HG03097 (cell line): Measurements from ENCODE around the gene DPP6.

Experiments
- ATAC-seq: cut with Tn5 transposase; IDR thresholded peaks from one replicate; pipeline ENCODE4 v1.9.1; 2021; ENCODE audit not compliant: unreplicated experiment, low FRiP score

DPP6 gene

DNA sequence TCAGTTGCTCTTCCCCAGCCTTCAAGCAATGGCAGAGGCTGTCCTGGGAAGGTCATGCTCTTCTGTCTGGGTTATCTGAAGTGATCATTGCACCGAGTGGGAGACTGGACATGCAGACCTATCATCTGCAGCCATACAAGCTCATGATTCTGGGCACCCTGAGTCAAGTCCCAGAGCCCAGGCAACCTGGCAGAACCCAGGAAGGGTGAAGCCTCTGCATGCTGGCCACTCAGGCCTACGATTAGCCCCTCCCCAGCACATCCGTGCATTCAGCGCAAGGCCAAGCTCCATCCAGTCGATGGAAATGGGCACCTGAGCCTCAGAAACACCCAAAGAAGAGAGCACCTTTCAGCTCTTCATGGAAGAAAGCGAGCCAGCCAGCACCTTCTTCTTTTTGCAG, 688.9 kb downstream of the DPP6 start:
- ATAC-seq: no peak

DNA sequence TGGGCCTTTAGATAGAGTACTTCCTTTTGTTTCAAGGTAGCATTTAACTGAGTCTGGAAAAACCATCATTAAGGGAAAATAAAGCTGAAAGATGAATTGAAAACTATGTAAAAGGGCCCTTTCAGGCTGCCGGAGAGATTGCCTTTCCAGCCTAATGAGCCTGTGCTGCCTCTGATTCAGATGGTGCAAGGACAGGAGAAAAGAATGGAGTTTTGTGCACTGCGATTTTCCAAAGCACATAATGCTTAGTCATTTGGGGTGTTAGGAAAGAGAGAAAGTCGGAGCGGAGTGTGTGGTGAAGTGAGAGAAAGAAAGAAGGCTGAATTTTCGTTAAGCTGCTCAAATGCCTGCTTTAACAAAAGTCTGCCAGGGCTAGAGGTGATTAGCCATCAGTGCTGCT, 691.0 kb downstream of the DPP6 start:
- no peak for ATAC-seq

DNA sequence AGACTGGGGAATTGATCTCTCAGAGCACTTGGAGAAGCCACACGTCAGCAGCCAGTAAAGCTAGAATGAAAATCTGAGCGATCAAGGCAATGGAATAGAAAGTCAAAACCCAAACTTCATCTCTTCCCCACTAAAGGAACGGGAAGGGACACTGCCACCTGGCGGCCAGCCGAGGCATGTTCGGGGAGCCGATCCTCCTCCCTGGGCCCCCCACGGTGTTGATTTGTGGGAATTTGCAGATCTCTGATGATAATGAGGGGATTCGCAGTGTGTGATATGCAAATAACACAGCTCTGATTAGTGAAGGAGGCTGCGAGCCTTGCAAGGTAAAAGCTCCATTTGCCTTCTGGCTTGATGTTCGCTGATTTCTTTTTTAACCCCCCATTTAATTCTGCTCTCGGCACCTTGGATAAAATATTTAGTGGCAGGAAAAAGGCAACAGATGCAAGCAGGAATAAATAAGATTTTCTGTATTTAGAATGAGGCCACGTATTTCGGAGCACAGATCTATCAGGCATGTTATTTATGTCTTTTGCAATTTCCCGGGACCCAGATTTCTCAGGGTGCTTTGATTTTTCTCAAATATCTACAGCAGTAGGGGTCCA, 692.2 kb downstream of the DPP6 start:
- ATAC-seq: no peak

DNA sequence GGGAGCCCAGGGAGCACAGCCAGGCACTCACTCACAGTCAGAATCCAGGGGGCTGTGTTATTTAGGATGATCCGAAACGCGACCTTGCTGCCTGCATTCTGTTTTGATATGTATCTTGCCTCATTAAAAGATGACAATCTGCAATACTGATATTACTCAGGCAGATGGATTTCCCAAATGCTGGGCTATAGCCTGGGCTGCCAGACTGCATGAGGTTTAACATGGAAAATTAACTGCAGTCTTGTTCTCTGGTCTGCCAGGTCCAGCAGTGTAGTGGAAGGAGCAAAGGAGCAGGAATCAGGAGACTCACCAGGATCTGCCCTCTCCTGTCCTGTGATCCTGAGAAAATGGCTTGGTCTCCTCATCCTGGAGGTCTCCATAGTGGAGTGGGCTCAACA, 692.7 kb downstream of the DPP6 start:
- ATAC-seq: no peak

DNA sequence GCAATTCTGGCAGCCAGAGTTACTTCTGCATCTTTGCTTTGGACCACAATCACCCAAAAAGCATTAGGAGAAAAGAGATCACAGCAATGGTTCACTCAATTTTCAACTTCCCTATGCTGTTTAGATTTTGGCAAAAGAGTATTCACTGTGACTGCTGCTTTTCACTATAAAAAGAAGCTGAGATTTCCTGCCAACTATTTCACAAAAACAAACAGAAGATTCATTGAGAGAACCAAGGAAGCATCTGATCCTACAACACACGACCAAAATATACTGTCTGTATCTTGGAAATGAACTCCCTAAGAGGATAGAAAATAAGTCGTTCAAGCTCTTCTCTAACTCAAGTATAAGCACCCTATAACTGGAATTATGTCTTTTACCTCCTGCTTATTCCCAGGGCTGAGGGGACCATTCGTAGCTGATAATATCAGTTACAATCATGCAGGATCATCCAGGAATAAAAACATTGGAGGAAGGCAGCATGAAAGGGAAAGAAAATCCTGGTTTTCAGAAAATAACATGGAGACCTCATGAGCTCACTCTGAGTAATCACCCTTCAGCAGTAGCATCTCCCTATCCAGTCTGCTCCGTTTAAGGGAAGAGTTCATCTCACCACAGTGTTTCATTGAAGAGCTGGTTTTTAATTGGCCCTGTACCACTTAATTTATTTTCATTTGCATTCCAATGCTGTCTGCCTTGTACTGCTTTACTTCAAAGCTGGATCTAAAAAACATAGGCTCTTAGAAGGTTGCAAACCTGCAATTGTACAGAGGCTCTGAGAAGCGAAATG, 694.6 kb downstream of the DPP6 start:
- no peak for ATAC-seq

DNA sequence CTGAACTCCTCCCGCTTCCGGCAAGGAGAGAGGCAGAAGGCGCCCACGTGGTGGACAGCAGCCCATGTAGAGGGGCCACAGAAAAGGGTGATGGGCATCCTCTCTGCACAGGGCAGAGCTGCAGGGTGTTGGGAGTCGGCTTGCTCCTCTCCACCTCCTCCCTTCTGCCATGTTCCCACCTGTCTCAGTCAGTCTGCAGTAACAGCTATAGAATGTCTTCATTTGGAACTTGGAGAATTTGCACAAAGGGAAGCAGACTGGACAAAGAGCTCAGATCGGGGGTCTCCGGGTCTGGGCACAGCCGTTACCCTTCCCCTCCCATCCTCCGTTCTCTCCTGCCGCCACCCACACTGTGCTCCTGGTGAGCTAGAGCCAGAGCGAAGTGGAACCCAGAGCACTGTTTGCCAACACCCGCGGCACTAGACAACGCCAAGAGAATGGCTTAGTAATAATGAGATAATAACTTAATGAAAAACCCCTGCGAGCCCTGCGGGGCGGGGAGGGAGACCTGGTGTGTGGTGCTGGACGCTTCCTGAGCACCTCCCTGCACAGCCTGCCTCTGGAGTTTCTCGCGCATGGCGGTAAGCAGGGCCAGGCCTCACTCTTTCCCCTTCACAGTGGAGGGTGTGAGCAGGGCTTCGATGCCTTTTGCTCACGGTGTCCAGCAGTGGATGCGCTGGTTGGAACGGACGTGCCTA, 696.0 kb downstream of the DPP6 start:
- ATAC-seq: no peak

DNA sequence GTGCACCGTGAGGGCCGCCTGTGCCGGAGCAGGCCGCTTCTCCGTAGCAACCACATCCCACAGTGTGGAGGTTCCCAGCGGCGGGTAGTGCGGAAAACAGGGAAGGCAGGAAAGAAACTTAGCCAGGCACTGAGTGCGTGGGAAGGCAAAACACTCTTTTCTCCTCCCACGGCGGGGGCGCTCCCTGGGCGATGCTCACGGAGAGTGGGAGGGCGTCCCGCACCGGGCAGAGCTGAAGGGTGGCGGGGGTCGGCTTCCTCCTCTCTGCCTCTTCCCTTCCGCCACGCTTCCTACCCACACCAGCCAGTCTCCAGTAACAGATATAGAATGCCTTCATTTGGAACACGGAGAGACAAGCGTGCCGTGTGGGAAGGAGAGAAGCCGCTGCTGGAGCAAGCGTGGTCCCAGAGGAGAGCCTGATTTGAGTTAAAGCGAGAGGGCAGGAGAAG, 698.2 kb downstream of the DPP6 start:
- no peak for ATAC-seq

DNA sequence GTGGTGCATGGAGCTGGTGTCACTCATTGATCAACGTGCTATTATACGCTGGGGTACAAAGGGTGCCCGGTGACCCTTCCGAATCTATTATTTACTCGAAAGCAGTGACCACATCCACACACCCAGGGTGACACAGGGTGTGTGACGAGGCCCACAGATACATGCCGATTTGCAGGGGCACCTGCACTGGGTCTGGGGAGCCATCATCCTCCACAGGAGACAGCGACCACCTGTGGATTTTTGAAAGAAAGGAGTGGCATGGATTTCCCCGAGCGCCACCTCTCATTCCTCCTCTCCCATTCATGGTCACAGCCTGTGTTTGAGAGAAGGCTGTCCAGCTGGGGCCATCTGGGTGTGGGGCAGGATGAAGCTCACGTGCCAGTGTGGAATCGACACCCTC, 701.0 kb downstream of the DPP6 start:
- no peak for ATAC-seq

DNA sequence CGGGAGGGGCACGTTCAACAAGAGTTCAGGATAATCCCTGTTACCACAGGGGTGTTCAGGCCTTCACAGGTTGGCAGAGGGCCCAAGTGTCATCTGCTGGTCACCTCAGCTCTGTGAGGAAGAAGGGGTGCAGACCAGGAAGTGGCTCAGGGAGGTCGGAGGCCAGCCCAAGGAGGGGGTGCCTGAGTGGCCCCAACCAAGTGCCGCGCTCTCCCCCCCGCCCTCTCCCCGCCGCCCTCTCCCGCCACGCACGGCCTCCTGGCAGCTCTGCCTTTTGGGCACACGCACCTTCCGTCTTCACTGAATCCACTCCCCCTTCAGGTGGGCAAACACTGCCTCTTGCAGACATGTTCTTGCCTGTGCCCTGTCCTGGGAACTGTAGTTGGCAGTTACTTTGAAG, 705.6 kb downstream of the DPP6 start:
- ATAC-seq: no peak

DNA sequence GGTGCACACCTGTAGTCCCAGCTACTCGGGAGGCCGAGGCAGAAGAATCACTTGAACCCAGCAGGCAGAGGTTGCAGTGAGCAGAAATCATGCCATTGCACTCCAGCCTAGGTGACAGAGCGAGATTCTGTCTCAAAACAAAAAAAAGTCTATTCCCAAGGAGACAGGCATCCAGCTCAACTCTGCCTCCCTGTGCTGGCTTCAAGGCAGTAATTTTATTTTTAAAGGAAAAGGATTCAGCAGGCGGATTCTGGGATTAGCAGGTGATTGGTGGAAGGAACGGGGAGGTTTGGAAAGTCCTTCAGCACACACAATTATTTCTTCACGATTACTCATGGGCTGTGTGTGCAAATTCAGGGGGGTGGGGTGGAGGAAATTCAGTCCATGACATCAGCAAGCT, 707.8 kb downstream of the DPP6 start:
- ATAC-seq: no peak

DNA sequence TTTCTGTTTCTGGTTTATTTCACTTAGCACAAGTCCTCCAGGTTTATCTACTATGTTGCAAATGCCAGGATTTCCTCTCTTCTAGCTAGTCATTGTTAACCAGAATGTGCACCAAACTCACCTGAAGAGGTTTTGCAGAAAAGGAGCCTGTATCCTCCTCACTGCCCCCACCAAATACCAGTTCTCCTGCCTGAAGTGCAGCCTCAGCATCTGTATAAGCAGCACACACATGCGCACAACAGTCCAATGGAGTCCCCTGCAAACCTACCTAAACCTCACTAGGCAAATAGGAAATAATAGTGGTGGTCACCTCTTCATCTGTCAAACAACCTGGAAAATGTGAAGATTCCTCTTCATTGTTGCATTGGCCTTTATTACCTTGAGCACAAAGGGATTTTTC, 712.9 kb downstream of the DPP6 start:
- ATAC-seq: no peak

DNA sequence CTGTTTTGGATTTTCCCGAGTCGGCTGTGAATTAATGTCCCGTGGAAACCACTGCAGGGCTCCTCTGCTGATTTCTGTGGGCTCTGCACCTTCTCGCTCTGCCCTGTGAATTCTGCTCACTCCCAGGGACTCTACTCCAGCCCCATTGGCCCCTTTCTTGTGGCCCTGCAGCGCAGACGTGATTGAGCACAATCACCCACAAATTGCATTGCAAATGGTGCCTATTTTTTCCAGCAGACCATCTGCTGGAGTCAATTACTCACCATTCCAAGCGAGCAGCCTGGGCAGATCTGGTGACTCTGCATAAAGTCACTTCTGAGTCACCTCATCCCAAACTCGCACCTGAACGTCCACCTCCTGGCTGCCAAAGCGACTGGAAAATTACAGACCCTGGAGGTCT, 714.9 kb downstream of the DPP6 start:
- no peak for ATAC-seq

DNA sequence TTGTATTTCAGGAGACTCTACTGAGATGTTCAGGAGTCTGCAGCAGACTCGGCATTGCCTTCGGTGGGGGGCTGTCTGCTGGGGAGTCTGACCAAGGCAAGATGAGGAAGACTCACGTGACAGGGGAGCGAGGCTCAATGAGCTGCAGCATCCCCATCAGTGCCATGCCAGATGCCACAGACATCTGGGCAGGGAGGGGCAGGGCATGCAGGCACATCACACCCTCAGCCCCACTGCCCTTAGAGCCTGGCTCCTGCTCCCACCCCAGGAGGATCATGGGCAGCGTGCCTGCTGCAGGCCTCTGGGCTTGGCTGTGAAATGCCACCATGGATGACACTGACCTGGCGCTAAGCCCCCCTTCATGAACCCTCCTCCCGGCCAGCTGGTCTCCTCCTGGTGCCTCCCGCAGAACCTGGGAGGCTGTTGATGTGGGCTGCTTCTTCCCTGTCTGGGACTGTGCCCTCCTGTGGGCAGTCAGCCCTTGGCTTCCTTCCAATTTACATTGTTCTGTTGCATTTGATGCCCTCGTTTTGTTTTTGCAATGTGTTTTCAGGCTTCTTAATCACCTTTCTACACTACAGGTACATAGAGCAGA, 715.7 kb downstream of the DPP6 start:
- no peak for ATAC-seq

DNA sequence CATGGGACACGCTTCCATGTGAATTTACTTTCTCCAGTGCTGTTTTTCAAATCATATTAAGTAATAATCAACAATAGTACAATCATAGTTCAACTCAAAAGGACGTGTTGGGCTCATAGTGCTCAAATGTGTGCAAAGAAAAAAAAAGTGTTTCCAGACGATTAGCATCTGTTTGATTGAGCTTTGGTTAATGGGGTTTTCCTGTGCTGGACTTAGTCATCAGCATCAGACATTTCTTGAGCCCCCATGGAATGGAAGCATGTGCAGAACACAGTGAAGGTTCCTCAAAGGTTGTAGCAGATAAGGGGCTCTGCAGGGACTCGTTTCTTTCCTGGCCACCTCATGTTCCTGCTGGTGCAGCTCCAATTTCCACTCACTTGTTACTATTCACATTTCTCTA, 716.8 kb downstream of the DPP6 start:
- ATAC-seq: no peak

DNA sequence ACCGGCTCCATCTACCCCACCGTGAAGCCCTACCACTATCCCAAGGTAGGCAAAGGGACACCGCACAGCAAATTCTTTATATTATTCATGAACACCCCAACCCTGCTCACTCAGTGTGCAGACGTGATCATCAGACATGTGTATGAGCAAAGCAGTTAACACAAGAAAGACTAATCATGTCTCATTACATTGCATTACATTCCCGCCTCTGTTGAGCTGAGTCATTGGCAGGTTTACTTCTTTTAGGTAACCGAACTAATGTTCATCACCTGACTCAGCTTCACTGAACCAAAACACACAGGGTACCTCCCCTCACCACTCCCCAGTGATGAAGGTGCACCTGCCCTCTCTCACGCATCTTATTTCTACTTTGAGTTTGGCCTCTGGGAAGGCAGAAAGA, 717.3 kb downstream of the DPP6 start:
- no peak for ATAC-seq

DNA sequence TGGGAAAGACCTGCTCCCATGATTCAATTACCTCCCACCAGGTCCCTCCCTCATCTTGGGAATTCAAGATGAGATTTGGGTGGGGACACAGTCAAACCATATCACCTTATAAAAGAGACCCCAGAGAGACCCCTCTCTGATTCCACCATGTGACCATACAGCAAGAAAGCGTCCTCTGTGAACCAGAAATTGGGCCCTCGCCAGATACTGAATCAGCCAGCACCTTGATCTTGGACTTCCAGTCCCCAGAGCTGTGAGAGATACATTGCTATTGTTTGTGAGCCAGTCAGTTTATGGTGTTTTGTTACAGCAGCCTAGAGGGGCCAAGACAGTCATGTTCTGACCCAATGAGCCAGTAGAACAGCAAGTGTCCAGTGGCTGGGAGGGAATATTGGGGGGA, 718.2 kb downstream of the DPP6 start:
- no peak for ATAC-seq

DNA sequence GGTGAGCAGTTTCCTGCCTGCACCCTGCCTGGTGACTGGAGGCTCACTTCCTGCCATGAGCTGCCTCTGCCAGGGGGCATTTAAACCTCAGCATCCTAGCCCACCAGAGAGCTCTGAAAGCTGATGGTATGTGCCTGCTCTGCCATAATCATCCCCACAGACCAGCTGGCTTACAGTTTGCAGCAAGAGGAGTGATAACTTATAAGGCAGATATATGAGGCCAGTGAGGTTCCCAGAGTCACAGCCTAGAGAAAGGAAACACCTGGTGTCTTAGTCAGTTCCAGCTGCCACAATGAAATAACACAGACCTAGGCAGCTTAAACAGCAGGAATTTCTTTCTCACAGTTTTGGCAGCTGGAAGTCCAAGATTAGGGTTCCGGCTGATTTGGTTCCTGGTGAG, 718.8 kb downstream of the DPP6 start:
- no peak for ATAC-seq

DNA sequence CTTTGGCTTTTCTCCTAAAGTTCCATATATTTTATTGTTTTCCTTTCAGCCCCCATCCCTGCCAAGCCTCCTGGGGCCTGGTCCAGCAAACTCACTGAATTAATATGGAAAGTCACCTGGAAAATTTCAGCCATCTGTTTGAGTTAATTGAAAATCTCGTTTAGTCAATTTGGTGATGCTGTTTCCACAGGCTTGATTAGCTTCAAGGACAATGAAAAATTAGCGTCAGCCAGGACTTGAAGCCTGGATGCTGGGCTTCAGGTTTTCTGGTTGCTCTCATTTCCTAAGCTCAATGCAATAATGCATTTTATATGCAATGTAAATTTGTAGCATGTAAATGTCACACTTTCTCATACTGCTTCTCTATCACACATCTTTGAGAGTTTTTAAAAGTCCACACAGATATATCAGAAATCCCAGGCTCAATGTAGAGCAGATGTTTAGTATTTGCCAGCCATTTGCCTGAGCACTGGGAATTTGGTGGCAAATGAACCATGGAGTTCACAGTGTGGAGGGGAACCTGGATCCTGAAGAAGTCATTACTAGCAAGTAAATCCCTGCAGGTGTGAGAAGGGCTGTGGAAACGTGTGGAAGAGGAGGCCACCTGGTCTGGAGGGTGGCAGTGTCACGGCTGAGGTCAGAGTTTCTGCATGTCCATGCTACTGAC, 722.2 kb downstream of the DPP6 start:
- ATAC-seq: no peak

DNA sequence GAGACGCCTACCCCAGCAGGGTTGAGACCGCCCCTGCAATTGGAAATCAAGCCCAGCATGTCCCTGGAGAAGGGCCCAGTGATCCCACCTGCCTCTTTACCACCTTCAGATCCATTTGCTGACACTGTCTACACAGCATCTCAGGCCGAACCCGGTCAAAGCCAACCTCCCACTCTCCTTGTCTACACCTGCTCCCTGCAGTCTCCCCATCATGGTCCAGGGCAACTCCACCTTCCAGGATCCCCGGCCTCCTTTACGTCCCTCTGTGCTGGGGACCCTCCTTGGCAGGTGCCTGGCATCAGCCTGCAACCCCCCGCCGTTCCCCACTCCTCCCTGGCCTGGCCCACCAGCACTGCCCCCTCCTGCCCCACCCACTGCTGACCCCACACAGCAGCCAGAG, 723.5 kb downstream of the DPP6 start:
- no peak for ATAC-seq

DNA sequence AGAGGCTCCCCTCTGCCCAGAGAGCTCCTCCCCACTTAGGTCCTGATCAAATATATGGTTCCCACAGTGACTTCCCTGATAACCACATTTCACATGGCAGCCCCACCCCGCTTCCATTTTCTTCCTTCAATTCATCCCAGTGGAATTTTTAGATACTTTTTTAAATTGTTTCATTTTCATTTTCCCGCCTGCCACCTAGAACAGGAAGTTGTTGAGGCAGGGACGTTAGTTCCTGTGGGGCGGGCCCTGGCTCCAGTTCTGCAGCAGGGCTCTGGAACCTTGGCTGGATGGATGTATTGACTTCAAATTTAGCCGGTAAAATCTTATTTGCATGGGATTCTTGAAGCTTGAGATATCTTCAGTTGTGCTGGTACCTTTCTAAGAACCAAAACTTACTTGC, 724.2 kb downstream of the DPP6 start:
- ATAC-seq: no peak

DNA sequence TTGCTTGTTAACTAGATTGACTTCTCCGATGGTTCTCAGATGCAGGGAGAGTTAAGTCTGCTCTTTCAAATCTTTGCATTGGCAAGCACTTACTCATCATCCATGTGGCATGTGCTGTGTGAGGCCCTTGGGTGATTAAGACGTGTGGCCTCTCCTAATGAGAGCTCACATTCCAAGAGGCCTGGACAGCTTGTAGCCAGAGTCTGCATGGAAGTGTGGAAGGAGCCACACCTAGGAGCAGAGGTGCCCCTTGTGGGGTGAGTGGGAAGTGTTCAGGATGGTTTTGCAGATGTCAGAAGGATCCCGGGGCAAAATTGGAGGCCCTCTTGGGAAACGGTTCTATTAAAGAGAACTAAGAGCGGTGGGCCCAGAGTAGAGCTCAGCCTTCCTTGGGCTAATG, 724.8 kb downstream of the DPP6 start:
- no peak for ATAC-seq
